ENCODE data around the gene PICALM. TPM values are rescaled to one million over a fixed set of nuclear protein-coding genes. Genes with fewer than 3 reads are reported as not detected.
A peak's percentile ranks its signal among the peaks of the same experiment; 100 is the strongest.

PICALM gene
- total RNA-seq, 2 donors from 2014 or later: 166 to 286 TPM

DNA sequence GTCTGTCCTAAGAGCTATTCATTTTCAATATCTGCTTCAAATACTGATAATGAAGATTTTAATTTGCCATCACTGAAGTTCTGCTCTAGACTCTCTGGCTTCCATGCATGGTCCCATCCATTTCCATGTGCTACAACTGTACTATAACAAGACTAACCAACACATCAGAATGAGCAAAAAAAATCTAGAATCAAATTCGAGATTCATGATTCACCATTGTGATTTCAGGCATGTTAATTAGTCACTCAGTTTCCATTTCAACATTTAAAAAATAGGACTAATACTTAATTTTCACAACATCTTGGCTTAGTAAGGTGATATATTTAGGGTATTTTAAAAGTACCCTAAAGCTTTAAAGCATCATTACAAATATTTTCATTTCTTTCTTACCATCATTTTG lies 22.8 kb downstream of the PICALM start:
- Histone ChIP-seq H3K4me1 (peaks cover 0 to 72% of the 10 kb centered on the region in 2 donors), H3K4me3 (no peak overlapping the region), H3K27me3 (no peaks in the 10 kb centered on the region), H3K27ac (no peak overlapping the region), H3K9me3 (no peaks in the 10 kb centered on the region), H3K36me3 (no peaks in the 10 kb centered on the region)
- TF ChIP-seq, protein P1, sequence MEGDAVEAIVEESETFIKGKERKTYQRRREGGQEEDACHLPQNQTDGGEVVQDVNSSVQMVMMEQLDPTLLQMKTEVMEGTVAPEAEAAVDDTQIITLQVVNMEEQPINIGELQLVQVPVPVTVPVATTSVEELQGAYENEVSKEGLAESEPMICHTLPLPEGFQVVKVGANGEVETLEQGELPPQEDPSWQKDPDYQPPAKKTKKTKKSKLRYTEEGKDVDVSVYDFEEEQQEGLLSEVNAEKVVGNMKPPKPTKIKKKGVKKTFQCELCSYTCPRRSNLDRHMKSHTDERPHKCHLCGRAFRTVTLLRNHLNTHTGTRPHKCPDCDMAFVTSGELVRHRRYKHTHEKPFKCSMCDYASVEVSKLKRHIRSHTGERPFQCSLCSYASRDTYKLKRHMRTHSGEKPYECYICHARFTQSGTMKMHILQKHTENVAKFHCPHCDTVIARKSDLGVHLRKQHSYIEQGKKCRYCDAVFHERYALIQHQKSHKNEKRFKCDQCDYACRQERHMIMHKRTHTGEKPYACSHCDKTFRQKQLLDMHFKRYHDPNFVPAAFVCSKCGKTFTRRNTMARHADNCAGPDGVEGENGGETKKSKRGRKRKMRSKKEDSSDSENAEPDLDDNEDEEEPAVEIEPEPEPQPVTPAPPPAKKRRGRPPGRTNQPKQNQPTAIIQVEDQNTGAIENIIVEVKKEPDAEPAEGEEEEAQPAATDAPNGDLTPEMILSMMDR (IDR thresholded peaks at IDR 0.05): no peak
- DNase-seq (ENCODE audit: low spot score): no peak

DNA sequence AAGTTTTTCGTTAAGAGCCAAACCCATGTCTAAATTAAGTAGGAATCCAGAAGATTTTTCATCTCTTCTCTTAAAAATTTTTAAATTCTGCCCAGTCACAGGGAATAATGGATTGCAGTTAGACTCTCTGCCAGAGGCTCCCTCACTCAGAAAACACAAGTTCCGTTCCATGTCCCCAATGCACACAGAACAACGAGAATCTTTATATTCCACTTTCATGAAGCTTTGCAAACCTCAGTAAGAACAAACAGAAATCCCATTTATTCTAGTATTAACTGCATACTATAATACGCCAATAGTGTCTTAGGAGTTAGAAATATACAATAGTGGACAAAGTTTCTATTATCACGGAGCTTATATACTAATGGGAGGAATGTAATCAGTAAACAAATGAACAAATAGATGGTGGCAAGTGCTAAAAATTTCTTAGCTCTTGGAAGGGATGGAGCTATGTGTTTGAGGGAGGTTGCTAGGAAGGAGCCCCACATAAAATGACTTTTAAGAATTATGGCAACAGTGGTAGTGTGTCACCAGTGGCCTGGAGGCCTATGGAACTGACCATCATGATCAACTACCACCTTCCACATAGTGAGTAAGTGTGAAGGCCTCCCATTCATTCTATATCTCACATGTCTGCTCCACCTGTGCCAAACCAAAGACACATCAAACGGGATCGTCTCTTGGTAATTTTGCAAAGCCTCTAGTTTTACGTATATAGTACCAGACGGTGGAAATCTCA lies 24.9 kb downstream of the PICALM start:
- DNase-seq (ENCODE audit: low spot score): no peak
- Histone ChIP-seq H3K27me3 (no peaks in the 10 kb centered on the region), H3K4me1 (peaks cover 0 to 74% of the 10 kb centered on the region in 2 donors), H3K4me3 (no peak overlapping the region), H3K27ac (peak overlapping the region; percentile 37 to 79), H3K9me3 (no peaks in the 10 kb centered on the region), H3K36me3 (no peaks in the 10 kb centered on the region)
- TF ChIP-seq, protein P1 (IDR thresholded peaks at IDR 0.05): no peak

DNA sequence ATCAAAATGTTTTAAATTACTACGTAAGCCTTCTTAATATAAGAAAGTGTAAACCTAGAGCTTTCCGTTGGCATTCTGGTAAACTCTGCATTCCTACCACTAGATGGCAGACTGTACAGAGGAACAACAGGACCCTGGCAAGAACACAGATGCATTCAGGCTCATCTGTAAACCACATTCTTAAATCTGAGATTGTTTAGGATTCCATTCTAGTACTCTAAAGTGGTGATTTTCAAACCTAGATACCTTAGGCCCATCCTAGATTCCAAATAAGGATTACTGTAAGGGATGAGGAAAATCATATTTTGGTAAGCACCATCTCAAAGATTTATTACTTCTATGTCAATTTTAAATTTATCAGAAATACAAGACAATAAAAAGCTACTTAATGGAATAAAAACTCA lies 26.9 kb downstream of the PICALM start:
- DNase-seq (ENCODE audit: low spot score): peak; percentile 82
- peak overlapping the region; percentile 49 to 79 for H3K27ac ChIP-seq
- H3K9me3 ChIP-seq: no peaks in the 10 kb centered on the region
- H3K36me3 ChIP-seq: no peaks in the 10 kb centered on the region
- peaks cover 0 to 66% of the 10 kb centered on the region in 2 donors for H3K4me1 ChIP-seq
- TF ChIP-seq, protein P1 (IDR thresholded peaks at IDR 0.05): peak; percentile 85 to 89
- H3K27me3 ChIP-seq: no peaks in the 10 kb centered on the region
- peak overlapping the region in 1 of 2 donors; percentile 20 for H3K4me3 ChIP-seq

DNA sequence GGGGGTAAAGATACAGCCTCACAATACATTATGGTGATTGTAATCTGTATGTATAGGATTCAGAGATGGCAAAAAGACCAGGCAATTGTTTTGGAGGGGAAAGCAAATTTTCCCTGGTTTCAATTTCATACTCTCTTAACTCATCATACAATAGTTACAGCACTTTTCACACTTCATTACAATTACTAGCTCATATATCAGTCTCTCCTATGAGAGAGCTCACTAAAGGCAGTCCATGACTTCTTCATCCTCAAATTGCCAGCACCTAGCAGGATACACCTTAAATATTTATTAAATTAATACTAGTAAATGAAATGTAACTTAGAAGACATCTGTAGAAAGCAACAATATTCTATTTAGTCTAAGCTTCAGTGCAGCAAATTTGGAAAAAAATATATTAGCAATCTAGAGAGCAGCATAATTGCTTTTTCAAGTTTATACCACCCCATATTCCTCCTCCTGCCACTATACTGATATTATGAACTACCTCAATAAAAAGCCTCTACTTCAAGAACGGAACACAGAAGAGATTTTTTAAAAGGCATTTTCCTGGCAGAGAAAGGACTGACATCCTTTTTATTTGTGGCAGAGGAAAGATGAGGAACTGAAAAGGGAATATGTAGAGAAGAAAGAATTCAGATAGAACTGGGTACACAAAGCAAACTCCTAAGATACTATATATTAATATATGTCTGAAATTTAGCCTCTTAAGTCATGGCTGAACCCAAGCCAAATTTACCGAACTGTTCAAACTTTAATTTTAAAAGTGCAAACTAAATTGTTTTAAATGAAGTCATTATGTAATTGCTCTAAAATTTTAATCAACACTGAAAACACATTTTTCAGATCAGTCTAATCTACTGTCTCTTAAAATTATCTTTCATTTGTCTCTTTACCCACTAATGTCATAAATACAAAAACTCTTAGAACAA lies 27.7 kb downstream of the PICALM start:
- Histone ChIP-seq H3K4me3 (peak overlapping the region in 1 of 2 donors; percentile 20), H3K27ac (peak overlapping the region; percentile 49 to 79), H3K36me3 (no peaks in the 10 kb centered on the region), H3K9me3 (no peaks in the 10 kb centered on the region), H3K27me3 (no peaks in the 10 kb centered on the region), H3K4me1 (peaks cover 0 to 61% of the 10 kb centered on the region in 2 donors)
- DNase-seq (ENCODE audit: low spot score): no peak
- TF ChIP-seq, protein P1 (IDR thresholded peaks at IDR 0.05): no peak

DNA sequence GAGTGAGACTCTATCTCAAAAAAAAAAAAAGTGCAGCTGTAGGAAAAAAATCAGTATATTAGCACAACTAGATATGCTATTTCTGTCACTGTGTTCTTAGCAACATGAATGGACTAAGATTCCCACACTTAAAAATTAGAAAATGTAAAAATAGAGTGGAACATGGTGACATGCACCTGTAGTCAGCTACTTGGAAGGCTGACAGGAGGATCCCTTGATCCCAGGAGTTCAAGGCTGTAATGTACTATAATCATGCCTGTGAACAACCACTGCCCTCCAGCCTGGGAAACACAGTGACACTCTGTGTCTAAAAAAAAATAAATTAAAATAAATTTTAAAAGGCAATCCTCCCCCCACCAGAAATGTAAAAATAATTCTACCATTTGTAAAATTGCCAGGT lies 29.8 kb downstream of the PICALM start:
- Histone ChIP-seq H3K4me1 (peaks cover 0 to 68% of the 10 kb centered on the region in 2 donors), H3K36me3 (no peaks in the 10 kb centered on the region), H3K27ac (peak overlapping the region in 1 of 2 donors; percentile 79), H3K9me3 (no peaks in the 10 kb centered on the region), H3K4me3 (no peak overlapping the region), H3K27me3 (no peaks in the 10 kb centered on the region)
- DNase-seq (ENCODE audit: low spot score): no peak
- TF ChIP-seq, protein P1 (IDR thresholded peaks at IDR 0.05): no peak

All from right atrium auricular region (tissue), 2 donors.